ENCODE data around the gene MUC12.
"Not testable (repeated sequence)": the region's sequence is repeated elsewhere in the genome, so short reads cannot be mapped to it uniquely, and the experiment has no call there.

Gene MUC12

GRCh38 chr7:100978300-100978699 lies 8.9 kb downstream of the MUC12 start:
- Histone ChIP-seq H3K4me3 (ENCODE audit: low read length) (no peak overlapping the region), H3K36me3 (ENCODE audit: control insufficient read depth, insufficient read depth, low read length) (no peaks in the 10 kb centered on the region), H3K27ac (ENCODE audit: low read depth, low read length) (no peak overlapping the region), H3K9ac (ENCODE audit: low read length) (no peak overlapping the region), H3K4me1 (ENCODE audit: control insufficient read depth, insufficient read depth, low read length) (no peaks in the 10 kb centered on the region), H3K27me3 (ENCODE audit: control insufficient read depth, insufficient read depth, low read length) (no peaks in the 10 kb centered on the region)

DNA sequence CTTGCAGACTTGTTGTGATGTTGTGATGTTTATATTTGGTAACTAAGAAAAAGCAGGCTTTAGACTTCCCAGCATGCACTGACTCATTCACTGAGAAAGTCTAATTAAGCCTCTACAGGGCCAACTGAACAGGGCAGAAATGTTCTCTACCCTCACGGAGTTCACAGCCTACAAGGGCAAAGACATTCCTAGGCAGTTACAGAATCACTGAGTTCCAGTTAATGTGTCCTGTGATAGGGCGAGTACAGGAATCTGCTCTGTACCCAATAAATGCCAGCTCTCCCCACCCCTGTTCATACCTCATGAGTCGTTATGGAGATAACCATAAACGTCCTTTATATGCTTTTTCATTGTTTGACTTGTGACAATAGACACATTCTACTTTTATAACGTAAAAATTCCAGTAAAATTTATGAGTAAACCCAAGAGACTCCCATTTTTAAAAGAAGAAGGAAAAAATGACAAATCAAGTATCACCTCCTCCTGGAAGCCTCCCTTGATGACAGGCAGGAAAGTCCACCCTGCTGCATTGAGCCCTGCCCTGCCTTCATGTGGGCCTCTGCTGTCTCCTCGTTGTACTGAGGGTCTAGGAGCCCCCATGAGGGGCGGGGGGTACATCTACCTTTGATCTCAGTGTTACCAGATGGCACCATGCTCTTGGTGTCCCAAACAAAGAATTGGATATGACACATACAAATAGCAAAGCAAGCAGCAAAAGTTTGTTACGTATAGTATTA lies 14.3 kb downstream of the MUC12 start:
- Histone ChIP-seq H3K36me3 (ENCODE audit: control insufficient read depth, insufficient read depth, low read length) (no peaks in the 10 kb centered on the region), H3K4me1 (ENCODE audit: control insufficient read depth, insufficient read depth, low read length) (no peaks in the 10 kb centered on the region), H3K27ac (ENCODE audit: low read depth, low read length) (no peak overlapping the region), H3K27me3 (ENCODE audit: control insufficient read depth, insufficient read depth, low read length) (no peaks in the 10 kb centered on the region), H3K9ac (ENCODE audit: low read length) (no peak overlapping the region), H3K4me3 (ENCODE audit: low read length) (no peak overlapping the region)

DNA sequence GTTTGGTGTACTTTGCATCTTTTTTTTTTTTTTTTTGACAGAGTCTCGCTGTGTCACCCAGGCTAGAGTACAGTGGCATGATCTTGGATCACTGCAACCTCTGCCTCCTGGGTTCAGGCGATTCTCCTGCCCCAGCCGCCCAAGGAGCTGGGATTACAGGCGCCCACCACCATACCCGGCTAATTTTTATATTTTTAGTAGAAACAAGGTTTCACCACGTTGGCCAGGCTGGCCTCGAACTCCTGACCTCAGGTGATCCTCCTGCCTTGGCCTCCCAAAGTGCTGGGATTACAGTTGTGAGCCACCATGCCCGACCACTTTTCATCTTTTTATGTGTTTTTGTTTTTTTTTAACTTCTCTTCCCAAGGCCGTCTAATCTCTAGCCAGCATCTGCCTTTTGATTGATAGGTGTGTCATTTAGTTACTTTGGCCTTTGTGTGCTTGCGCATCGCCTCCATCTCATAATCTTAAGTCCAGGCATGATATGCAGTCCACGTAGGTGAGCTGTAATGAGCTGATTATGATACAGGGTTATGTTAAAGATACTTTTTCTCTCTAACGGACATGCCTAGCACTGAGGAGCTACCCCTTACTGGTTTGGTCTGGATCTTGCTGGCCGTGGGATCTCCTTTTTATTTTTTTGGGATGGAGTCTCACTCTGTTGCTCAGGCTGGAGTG lies 15.0 kb downstream of the MUC12 start:
- H3K27me3 ChIP-seq (ENCODE audit: control insufficient read depth, insufficient read depth, low read length); H3K4me3 ChIP-seq (ENCODE audit: low read length); H3K27ac ChIP-seq (ENCODE audit: low read depth, low read length); H3K4me1 ChIP-seq (ENCODE audit: control insufficient read depth, insufficient read depth, low read length); H3K36me3 ChIP-seq (ENCODE audit: control insufficient read depth, insufficient read depth, low read length); H3K9ac ChIP-seq (ENCODE audit: low read length): not testable (repeated sequence)

GRCh38 chr7:100985033-100985797 lies 15.8 kb downstream of the MUC12 start:
- not testable (repeated sequence) for H3K36me3 ChIP-seq (ENCODE audit: control insufficient read depth, insufficient read depth, low read length); H3K4me3 ChIP-seq (ENCODE audit: low read length); H3K27ac ChIP-seq (ENCODE audit: low read depth, low read length); H3K27me3 ChIP-seq (ENCODE audit: control insufficient read depth, insufficient read depth, low read length); H3K4me1 ChIP-seq (ENCODE audit: control insufficient read depth, insufficient read depth, low read length); H3K9ac ChIP-seq (ENCODE audit: low read length)

DNA sequence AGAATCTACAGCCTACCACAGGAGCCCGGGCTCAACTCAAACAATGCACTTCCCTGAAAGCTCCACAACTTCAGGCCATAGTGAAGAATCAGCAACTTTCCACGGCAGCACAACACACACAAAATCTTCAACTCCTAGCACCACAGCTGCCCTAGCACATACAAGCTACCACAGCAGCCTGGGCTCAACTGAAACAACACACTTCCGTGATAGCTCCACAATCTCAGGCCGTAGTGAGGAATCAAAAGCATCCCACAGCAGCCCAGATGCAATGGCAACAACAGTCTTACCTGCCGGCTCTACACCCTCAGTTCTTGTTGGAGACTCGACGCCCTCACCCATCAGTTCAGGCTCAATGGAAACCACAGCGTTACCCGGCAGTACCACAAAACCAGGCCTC lies 22.3 kb downstream of the MUC12 start:
- no peak overlapping the region for H3K27ac ChIP-seq (ENCODE audit: low read depth, low read length)
- no peaks in the 10 kb centered on the region for H3K4me1 ChIP-seq (ENCODE audit: control insufficient read depth, insufficient read depth, low read length)
- no peaks in the 10 kb centered on the region for H3K36me3 ChIP-seq (ENCODE audit: control insufficient read depth, insufficient read depth, low read length)
- H3K27me3 ChIP-seq (ENCODE audit: control insufficient read depth, insufficient read depth, low read length): no peaks in the 10 kb centered on the region
- H3K9ac ChIP-seq (ENCODE audit: low read length): no peak overlapping the region
- H3K4me3 ChIP-seq (ENCODE audit: low read length): no peak overlapping the region

- not testable (repeated sequence) for H3K36me3 ChIP-seq (ENCODE audit: control insufficient read depth, insufficient read depth, low read length); H3K4me1 ChIP-seq (ENCODE audit: control insufficient read depth, insufficient read depth, low read length); H3K27me3 ChIP-seq (ENCODE audit: control insufficient read depth, insufficient read depth, low read length); H3K4me3 ChIP-seq (ENCODE audit: low read length); H3K27ac ChIP-seq (ENCODE audit: low read depth, low read length); H3K9ac ChIP-seq (ENCODE audit: low read length)
Observed at GRCh38 chr7:100992280-100992679, 22.9 kb downstream of the MUC12 start.

- H3K27ac ChIP-seq (ENCODE audit: low read depth, low read length); H3K27me3 ChIP-seq (ENCODE audit: control insufficient read depth, insufficient read depth, low read length): not testable (repeated sequence)
Observed at GRCh38 chr7:100994671-100995070, 25.3 kb downstream of the MUC12 start.

DNA sequence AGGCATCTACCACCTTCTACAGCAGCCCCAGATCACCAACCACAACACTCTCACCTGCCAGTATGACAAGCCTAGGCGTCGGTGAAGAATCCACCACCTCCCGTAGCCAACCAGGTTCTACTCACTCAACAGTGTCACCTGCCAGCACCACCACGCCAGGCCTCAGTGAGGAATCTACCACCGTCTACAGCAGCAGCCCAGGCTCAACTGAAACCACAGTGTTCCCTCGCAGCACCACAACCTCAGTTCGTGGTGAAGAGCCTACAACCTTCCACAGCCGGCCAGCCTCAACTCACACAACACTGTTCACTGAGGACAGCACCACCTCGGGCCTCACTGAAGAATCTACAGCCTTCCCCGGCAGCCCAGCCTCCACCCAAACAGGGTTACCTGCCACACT lies 29.2 kb downstream of the MUC12 start:
- not testable (repeated sequence) for H3K36me3 ChIP-seq (ENCODE audit: control insufficient read depth, insufficient read depth, low read length); H3K27ac ChIP-seq (ENCODE audit: low read depth, low read length); H3K27me3 ChIP-seq (ENCODE audit: control insufficient read depth, insufficient read depth, low read length); H3K4me3 ChIP-seq (ENCODE audit: low read length); H3K4me1 ChIP-seq (ENCODE audit: control insufficient read depth, insufficient read depth, low read length); H3K9ac ChIP-seq (ENCODE audit: low read length)

More at GRCh38 chr7:100994671-100995070, 25.3 kb downstream of the MUC12 start:
- H3K4me1 ChIP-seq (ENCODE audit: control insufficient read depth, insufficient read depth, low read length); H3K4me3 ChIP-seq (ENCODE audit: low read length); H3K9ac ChIP-seq (ENCODE audit: low read length); H3K36me3 ChIP-seq (ENCODE audit: control insufficient read depth, insufficient read depth, low read length): not testable (repeated sequence)

DNA sequence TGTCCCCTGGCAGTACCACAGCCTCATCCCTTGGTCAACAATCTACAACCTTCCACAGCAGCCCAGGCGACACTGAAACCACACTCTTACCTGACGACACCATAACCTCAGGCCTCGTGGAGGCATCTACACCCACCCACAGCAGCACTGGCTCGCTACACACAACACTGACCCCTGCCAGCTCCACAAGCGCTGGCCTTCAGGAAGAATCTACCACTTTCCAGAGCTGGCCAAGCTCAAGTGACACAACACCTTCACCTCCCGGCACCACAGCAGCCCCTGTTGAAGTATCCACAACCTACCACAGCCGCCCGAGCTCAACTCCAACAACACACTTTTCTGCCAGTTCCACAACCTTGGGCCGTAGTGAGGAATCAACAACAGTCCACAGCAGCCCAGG lies 30.0 kb downstream of the MUC12 start:
- not testable (repeated sequence) for H3K4me1 ChIP-seq (ENCODE audit: control insufficient read depth, insufficient read depth, low read length); H3K9ac ChIP-seq (ENCODE audit: low read length); H3K27ac ChIP-seq (ENCODE audit: low read depth, low read length); H3K27me3 ChIP-seq (ENCODE audit: control insufficient read depth, insufficient read depth, low read length); H3K4me3 ChIP-seq (ENCODE audit: low read length); H3K36me3 ChIP-seq (ENCODE audit: control insufficient read depth, insufficient read depth, low read length)

GRCh38 chr7:101000025-101000424 lies 30.7 kb downstream of the MUC12 start:
- not testable (repeated sequence) for H3K27me3 ChIP-seq (ENCODE audit: control insufficient read depth, insufficient read depth, low read length); H3K36me3 ChIP-seq (ENCODE audit: control insufficient read depth, insufficient read depth, low read length); H3K4me3 ChIP-seq (ENCODE audit: low read length); H3K9ac ChIP-seq (ENCODE audit: low read length); H3K27ac ChIP-seq (ENCODE audit: low read depth, low read length); H3K4me1 ChIP-seq (ENCODE audit: control insufficient read depth, insufficient read depth, low read length)

DNA sequence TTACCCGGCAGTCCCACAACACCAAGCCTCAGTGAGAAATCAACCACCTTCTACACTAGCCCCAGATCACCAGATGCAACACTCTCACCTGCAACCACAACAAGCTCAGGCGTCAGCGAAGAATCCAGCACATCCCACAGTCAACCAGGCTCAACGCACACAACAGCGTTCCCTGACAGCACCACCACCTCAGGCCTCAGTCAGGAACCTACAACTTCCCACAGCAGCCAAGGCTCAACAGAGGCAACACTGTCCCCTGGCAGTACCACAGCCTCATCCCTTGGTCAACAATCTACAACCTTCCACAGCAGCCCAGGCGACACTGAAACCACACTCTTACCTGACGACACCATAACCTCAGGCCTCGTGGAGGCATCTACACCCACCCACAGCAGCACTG lies 33.0 kb downstream of the MUC12 start:
- not testable (repeated sequence) for H3K27ac ChIP-seq (ENCODE audit: low read depth, low read length); H3K4me3 ChIP-seq (ENCODE audit: low read length); H3K27me3 ChIP-seq (ENCODE audit: control insufficient read depth, insufficient read depth, low read length); H3K36me3 ChIP-seq (ENCODE audit: control insufficient read depth, insufficient read depth, low read length); H3K9ac ChIP-seq (ENCODE audit: low read length); H3K4me1 ChIP-seq (ENCODE audit: control insufficient read depth, insufficient read depth, low read length)

GRCh38 chr7:101007361-101007760 lies 38.0 kb downstream of the MUC12 start:
- H3K4me3 ChIP-seq (ENCODE audit: low read length); H3K36me3 ChIP-seq (ENCODE audit: control insufficient read depth, insufficient read depth, low read length); H3K27me3 ChIP-seq (ENCODE audit: control insufficient read depth, insufficient read depth, low read length); H3K4me1 ChIP-seq (ENCODE audit: control insufficient read depth, insufficient read depth, low read length); H3K9ac ChIP-seq (ENCODE audit: low read length); H3K27ac ChIP-seq (ENCODE audit: low read depth, low read length): not testable (repeated sequence)
